ENCODE data around the gene SLC27A1.

SLC27A1 gene

DNA sequence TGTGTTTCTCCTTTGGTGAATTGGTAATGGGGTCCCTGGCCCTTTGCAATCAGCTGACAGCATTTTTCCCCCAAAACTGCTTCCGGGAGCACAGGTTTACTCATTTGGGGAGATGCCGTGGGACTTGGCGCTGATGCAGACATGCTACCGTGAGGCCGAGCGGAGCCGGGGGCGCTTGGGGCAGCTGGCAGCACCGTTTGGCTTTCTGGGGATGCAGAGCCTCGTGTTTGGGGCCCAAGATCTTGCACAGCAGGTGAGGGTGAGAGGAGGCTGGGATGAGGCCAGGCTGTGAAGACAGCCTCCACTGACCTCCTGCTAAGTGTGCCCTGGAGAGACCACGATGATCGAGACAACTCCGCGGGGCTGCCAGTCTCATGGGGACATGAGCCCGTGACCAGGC lies 71.7 kb downstream of the SLC27A1 start:
- H3K4me3 ChIP-seq (ENCODE audit: low read depth, low read length): no peak overlapping the region
- TF ChIP-seq, protein P1, sequence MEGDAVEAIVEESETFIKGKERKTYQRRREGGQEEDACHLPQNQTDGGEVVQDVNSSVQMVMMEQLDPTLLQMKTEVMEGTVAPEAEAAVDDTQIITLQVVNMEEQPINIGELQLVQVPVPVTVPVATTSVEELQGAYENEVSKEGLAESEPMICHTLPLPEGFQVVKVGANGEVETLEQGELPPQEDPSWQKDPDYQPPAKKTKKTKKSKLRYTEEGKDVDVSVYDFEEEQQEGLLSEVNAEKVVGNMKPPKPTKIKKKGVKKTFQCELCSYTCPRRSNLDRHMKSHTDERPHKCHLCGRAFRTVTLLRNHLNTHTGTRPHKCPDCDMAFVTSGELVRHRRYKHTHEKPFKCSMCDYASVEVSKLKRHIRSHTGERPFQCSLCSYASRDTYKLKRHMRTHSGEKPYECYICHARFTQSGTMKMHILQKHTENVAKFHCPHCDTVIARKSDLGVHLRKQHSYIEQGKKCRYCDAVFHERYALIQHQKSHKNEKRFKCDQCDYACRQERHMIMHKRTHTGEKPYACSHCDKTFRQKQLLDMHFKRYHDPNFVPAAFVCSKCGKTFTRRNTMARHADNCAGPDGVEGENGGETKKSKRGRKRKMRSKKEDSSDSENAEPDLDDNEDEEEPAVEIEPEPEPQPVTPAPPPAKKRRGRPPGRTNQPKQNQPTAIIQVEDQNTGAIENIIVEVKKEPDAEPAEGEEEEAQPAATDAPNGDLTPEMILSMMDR (IDR thresholded peaks at IDR 0.05; ENCODE audit: insufficient read depth, low read length, missing control alignments): no peak
- no peak for DNase-seq (ENCODE audit: low read depth, low spot score)
- CTCF ChIA-PET: no interaction called here
- POLR2A ChIA-PET: no interaction called here

DNA sequence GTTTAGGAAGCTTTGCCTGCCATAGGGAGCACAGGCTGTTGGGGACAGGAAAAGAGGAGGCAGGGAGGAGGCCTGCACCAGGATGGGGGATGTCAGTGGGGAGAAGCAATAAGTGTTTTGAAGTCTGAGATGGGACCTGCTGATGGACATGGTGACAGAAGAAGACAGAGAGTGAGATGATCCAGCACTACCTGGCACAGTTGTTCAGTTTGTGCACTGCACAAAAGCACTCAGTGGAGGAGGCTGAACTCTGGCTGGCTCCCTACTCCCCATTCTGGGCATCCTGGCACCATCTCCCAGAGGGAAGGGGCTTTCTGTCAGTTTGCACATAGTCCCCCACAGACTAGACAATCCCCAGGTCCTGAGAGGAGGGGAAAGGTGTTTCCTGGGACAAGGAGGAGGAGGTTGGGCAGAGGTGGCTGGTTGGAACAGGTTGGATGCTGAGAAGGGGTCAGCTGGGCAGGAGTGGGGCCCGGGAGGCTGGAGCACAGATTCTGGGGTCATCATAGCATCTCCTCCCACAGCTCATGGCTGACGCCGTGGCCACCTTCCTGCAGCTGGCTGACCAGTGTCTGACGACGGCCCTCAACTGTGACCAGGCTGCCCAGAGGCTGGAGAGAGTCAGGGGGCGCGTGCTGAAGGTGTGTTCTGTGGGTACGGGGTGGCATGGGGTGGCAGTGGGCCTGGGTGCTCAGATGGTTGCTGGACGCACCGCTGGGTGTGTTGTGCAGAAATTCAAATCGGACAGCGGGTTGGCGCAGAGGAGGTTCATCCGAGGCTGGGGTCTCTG lies 72.7 kb downstream of the SLC27A1 start:
- no peak for DNase-seq (ENCODE audit: low read depth, low spot score)
- ChIA-PET CTCF (no interaction called here), POLR2A (no interaction called here)
- no peak overlapping the region for H3K4me3 ChIP-seq (ENCODE audit: low read depth, low read length)
- TF ChIP-seq, protein P1 (IDR thresholded peaks at IDR 0.05; ENCODE audit: insufficient read depth, low read length, missing control alignments): no peak

DNA sequence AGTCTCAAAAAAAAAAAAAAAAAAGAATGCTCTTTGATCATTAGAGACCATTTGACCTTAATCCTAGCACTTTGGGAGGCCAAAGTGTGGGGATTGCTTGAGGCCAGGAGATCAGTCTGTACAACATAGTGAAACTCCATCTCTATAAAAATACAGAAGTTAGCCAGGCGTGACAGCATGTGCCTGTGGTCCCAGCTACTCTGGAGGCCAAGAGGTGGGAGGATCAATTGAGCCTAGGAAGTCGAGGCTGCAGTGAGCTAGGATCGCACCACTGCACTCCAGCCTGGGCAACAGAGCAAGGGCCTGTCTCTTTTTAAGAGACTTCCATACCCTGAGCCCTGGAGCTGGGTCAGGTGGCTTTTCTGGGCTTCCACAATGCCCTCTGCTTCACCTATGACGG lies 73.7 kb downstream of the SLC27A1 start:
- H3K4me3 ChIP-seq (ENCODE audit: low read depth, low read length): no peak overlapping the region
- TF ChIP-seq, protein P1 (IDR thresholded peaks at IDR 0.05; ENCODE audit: insufficient read depth, low read length, missing control alignments): no peak
- ChIA-PET POLR2A (no interaction called here), CTCF (interaction anchor here (1.1 kb wide), 1 partner anchor 30 kb away, joined by 4 read pairs; no protein-coding TSS in a partner anchor)
- no peak for DNase-seq (ENCODE audit: low read depth, low spot score)

DNA sequence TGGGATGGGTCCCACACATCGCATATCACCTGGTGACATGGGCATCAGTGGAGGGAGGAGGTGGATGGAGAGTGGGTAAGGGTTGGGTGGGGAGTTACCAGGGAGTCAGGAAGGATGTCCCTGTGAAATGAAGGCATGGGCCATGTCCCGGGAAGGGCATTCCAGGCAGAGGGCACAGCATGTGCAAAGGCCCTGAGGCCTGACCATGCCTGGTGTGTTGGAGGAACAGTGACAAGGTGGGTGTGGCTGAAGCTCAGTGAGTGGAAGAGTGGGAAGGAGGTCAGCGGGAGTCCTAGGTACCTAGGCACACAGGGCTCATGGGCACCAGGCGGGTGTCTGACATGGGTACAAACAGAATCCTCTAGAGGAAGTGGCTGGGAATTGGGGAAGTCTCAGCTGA lies 74.1 kb downstream of the SLC27A1 start:
- ChIA-PET POLR2A (no interaction called here), CTCF (interaction anchor here (0.8 to 1.1 kb wide), 2 partner anchors 13 to 29 kb away, joined by 3 to 4 read pairs; no protein-coding TSS in a partner anchor)
- no peak for DNase-seq (ENCODE audit: low read depth, low spot score)
- TF ChIP-seq, protein P1 (IDR thresholded peaks at IDR 0.05; ENCODE audit: insufficient read depth, low read length, missing control alignments): no peak
- H3K4me3 ChIP-seq (ENCODE audit: low read depth, low read length): no peak overlapping the region

DNA sequence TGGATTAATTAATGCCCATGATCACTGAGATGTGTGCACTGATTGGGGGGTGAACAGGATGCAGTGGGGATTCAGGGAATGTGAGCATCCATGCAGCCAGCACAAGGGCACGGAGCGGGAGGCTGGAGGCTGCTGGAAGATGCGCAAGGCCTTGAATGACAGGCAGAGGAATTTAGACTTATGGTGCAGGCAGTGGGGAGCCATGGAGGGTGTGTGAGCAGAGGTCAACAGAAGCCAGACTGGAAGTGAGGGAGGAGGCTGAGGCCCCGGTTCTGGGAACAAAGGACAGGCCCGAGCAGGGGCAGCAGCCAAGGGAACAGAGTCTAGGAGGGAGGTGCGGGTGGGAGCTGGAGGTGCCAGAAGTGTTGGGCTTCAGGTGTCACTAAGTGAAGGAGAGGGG lies 77.8 kb downstream of the SLC27A1 start:
- H3K4me3 ChIP-seq (ENCODE audit: low read depth, low read length): no peak overlapping the region
- ChIA-PET POLR2A (no interaction called here), CTCF (no interaction called here)
- DNase-seq (ENCODE audit: low read depth, low spot score): no peak
- TF ChIP-seq, protein P1 (IDR thresholded peaks at IDR 0.05; ENCODE audit: insufficient read depth, low read length, missing control alignments): no peak

DNA sequence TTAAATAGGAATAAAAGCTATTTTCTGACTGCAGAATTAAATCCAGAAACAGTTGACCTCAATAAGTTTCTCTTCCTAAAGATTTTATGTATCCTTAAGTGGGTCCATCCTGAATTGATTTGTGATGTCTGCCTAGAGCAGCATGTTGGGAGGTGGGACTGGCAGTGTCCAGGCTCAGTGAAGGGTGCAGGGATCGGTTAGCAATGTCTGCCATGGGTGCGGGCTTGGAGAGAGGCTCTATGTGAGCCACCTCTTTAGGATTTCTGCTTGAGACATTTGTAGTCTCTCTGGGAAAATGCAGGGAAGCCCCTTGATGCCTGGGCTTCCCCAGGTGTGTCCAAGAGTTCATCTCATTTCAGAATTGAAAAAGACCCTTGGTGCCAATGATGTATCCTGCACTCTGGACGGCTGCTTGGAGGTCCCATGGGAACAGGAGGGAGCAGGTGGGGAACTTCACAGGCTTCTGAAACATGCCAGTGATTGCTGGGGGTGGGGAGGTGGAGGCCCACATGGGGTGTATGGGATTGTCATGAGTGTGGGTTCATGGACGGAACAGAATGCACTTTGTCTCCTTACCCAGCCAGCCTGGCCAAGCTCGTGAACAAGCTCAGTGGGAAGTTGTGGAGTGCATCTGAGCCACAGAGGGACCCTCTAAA lies 78.9 kb downstream of the SLC27A1 start:
- DNase-seq (ENCODE audit: low read depth, low spot score): no peak
- TF ChIP-seq, protein P1 (IDR thresholded peaks at IDR 0.05; ENCODE audit: insufficient read depth, low read length, missing control alignments): no peak
- CTCF ChIA-PET: interaction anchor here (1.1 kb wide), 1 partner anchor 24 kb away, joined by 5 read pairs; no protein-coding TSS in a partner anchor
- no peak overlapping the region for H3K4me3 ChIP-seq (ENCODE audit: low read depth, low read length)
- POLR2A ChIA-PET: no interaction called here
